Prostate gland (tissue), 2 donors: ENCODE results near the gene SPATA4.

Experiments used
- CTCF ChIP-seq, 4 experiments: fragments of 200-600 bp in 2 of 4; fragments of 450-650 bp in 2 of 4; sonication (generic) in 2 of 4; IDR thresholded peaks; 1 replicate in 3 of 4; 2 replicates in 1 of 4; pipeline ENCODE4 v1.5.1; 2016 to 2019; ENCODE audit warnings: antibody characterized with exemption in 4 of 4, mild to moderate bottlenecking in 2 of 4, moderate library complexity in 2 of 4
- POLR2A ChIP-seq: fragments of 450-650 bp; IDR thresholded peaks from one replicate; pipeline ENCODE4 v1.6.1; 2016; ENCODE audit warnings: antibody characterized with exemption, mild to moderate bottlenecking
- POLR2AphosphoS5 ChIP-seq: sonication (generic); formaldehyde crosslinking; IDR thresholded peaks from one replicate; pipeline ENCODE4 v1.6.1; 2017; ENCODE audit warnings: antibody characterized with exemption

- TF ChIP-seq CTCF (IDR thresholded peaks at IDR 0.05) = no peak
- no peak for TF ChIP-seq POLR2A
- TF ChIP-seq POLR2AphosphoS5 = no peak
These were observed 2.3 kb downstream of the SPATA4 start for GRCh38 chr4:176193126-176193525.
